A673 (cell line): ENCODE measurements around the gene JAG2.

Experiments used
- EZH2 ChIP-seq: fragments of 200-600 bp; sonication (generic); IDR thresholded peaks from 2 replicates; pipeline ENCODE4 v1.6.1; 2017; ENCODE audit warnings: borderline replicate concordance, low read depth, mild to moderate bottlenecking, mixed read lengths, antibody characterized with exemption, low read length; ENCODE audit not compliant: poor library complexity, severe bottlenecking
- TF ChIP-seq, protein P1 (sequence below): fragments of 300-800, 200-600 bp; sonication (generic); conservative IDR thresholded peaks from 2 replicates; pipeline ENCODE4 v1.5.1; 2017; ENCODE audit warnings: low read depth, mild to moderate bottlenecking, antibody characterized with exemption, low read length, moderate library complexity, mixed read lengths

DNA sequence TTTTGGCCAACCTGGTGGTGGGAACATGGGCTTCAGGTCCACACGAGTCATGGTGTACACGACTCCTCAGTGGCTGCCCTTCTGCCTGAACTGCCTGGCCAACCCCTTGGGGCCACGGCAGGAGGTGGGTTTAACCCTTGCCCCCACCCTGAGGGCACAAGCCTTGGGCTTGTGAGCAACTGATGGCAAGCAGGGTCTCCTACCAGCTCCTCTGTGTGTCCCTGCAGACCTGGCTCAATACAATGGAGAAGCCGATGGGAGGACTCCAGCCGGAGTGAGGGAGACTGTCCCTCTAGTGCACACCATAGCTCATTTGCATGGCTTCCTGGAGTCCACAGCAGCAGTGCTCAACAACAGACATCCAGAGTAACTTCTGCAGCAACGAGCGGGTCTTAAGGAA, 28.0 kb downstream of the JAG2 start:
- TF ChIP-seq, protein P1, sequence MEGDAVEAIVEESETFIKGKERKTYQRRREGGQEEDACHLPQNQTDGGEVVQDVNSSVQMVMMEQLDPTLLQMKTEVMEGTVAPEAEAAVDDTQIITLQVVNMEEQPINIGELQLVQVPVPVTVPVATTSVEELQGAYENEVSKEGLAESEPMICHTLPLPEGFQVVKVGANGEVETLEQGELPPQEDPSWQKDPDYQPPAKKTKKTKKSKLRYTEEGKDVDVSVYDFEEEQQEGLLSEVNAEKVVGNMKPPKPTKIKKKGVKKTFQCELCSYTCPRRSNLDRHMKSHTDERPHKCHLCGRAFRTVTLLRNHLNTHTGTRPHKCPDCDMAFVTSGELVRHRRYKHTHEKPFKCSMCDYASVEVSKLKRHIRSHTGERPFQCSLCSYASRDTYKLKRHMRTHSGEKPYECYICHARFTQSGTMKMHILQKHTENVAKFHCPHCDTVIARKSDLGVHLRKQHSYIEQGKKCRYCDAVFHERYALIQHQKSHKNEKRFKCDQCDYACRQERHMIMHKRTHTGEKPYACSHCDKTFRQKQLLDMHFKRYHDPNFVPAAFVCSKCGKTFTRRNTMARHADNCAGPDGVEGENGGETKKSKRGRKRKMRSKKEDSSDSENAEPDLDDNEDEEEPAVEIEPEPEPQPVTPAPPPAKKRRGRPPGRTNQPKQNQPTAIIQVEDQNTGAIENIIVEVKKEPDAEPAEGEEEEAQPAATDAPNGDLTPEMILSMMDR: no peak
- TF ChIP-seq EZH2: no peak
